GM21423 (cell line): ENCODE data around the gene CAPN3.
"Not testable (repeated sequence)": the region's sequence is repeated elsewhere in the genome, so short reads cannot be mapped to it uniquely, and the experiment has no call there.

Experiments used
- ATAC-seq: cut with Tn5 transposase; IDR thresholded peaks from one replicate; pipeline ENCODE4 v1.9.1; 2021; ENCODE audit warnings: mild to moderate bottlenecking, moderate library complexity; ENCODE audit not compliant: unreplicated experiment

Gene CAPN3

DNA sequence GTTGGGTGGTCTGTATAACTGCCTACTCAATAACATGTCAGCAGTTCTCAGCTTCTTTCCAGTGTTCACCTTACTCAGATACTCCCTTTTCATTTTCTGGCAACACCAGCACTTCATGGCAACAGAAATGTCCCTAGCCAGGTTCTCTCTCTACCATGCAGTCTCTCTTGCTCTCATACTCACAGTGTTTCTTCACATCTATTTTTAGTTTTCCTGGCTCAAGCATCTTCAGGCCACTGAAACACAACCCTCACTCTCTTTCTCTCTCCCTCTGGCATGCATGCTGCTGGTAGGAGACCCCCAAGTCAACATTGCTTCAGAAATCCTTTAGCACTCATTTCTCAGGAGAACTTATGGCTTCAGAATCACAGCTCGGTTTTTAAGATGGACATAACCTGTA, at the start of gene CAPN3:
Gene CAPN3 (plus strand): TSS at position 253 of the 400 bp plus-strand sequence. CDS start 305 bp downstream, outside the sequence.
- ATAC-seq: no peak

DNA sequence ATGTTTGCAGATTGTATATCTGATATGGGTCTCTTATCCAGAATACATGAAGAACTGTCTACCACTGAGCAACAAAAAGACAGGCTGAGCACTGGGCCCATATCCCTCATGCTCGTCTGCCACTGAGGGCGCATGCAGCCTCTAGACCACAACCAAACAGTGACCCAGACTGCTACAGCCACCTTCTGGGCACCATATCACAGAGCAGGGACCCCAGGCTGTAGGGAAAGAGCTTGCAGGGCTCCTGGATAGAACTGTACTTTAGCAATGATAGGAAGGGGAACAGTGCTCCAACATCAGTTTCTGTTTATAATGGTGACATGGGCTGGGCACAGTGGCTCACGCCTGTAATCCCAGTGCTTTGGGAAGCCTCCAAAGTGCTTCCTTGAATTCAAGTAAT, 45.8 kb upstream of the CAPN3 start:
- ATAC-seq: no peak

DNA sequence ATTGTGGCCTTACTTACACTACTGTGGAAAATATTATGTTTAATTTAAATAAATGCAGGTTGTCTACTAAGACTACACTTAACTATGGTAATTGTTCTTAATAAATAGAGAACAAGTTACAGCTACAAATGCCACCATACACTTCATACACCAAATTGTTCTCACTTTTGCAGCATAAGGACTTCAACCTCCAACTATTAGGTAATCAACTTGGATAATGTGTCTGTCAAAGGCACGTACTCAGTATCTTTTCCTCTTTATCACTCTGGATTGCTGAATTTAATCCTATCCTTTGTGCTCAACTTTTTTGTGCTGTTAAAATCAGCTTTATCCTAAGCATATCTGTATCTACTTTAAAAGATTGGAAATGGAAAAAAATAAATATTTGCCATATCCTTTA, 44.5 kb upstream of the CAPN3 start:
- ATAC-seq: no peak

DNA sequence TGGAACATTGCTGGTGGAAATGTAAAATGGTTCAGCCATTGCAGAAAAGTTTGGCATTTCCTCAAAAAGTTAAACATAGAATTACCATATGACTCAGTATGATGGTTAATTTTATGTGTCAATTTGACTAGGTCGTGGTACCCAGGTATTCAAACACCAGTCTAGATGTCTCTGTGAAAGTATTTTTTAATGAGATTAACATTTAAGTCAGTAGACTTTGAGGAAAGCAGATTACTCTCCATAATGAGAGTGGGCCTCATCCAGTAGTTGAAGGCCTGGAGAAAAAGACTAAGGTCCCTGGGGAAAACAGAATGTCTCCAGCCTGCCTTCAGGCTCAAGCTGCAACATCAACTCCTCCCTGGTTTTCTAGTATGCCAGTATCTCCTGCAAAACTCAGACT, 43.8 kb upstream of the CAPN3 start:
- ATAC-seq: no peak

- ATAC-seq: not testable (repeated sequence)
Observed at GRCh38 chr15:42316282-42316805, 43.0 kb upstream of the CAPN3 start.

DNA sequence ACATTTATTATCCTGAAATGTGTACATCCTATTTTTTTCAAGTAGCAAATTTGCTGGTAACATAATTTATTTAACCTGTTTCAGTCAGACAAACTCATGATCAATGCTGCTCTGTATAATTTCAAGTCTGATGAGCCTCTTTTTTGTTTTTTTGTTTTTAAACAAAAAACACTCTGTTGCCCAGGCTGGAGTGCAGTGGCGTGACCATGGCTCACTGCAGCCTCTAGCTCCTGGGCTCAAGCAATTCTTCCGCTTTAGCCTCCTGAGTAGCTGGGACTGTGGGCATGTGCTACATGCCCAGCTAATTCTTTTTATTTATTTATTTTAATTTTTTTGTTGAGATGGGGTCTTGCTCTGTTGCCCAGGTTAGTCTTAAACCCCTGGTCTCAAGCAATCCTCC, 40.1 kb upstream of the CAPN3 start:
- no peak for ATAC-seq

GRCh38 chr15:42324308-42324707, 35.0 kb upstream of the CAPN3 start:
- no peak for ATAC-seq

DNA sequence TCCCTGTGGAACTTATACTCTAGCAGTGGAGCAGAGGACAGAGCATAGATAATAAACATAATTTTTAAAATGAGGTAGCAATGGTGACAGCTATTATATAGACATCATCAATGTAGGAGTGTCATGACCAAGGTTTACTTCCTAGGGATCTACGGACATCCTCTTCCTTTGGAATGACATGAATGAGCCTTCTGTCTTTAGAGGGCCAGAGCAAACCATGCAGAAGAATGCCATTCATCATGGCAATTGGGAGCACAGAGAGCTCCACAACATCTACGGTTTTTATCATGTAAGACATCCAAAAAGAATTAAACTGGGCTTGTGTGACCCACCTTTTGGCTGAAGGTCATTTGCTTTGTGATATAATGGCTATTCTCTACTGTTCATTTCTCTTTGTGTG, 30.1 kb upstream of the CAPN3 start:
- no peak for ATAC-seq

- no peak for ATAC-seq
Observed at GRCh38 chr15:42329992-42330391, 29.3 kb upstream of the CAPN3 start.

- no peak for ATAC-seq
Observed at GRCh38 chr15:42331235-42331634, 28.1 kb upstream of the CAPN3 start.

DNA sequence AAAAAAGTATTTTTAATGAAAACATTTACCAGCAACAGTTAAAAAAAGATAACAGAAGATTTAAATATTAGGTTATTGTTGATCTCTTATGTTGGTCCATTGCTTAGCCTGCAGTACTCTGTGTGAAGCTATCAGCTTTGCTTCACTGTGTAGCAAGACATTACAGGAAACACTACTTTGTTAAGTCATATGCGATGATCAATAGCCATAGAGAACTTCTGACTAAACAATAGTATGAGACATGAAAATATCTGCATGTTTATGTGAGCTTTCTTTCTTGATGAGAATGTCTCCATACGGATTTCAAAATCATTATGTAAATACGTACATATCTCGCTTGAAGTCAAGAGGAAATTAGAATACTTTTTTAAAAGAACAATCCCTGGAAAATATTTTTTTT, 27.0 kb upstream of the CAPN3 start:
- no peak for ATAC-seq

DNA sequence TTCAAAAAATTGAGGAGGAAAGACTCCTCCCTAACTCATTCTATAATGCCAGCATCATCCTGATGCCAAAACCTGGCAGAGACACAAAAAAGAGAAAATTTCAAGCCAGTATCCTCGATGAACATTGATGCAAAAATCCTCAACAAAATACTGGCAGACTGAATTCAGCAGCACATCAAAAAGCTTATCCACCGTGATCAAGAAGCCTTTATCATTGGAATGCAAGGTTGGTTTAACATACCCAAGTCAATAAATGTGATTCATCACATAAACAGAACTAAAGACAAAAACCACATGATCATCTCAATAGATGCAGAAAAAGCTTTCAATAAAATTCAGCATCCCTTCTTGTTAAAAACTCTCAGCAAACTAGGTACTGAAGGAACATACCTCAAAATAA, 24.2 kb upstream of the CAPN3 start:
- ATAC-seq: no peak

GRCh38 chr15:42336650-42337049, 22.7 kb upstream of the CAPN3 start:
- ATAC-seq: not testable (repeated sequence)

- ATAC-seq: not testable (repeated sequence)
Observed at GRCh38 chr15:42337104-42337503, 22.2 kb upstream of the CAPN3 start.

DNA sequence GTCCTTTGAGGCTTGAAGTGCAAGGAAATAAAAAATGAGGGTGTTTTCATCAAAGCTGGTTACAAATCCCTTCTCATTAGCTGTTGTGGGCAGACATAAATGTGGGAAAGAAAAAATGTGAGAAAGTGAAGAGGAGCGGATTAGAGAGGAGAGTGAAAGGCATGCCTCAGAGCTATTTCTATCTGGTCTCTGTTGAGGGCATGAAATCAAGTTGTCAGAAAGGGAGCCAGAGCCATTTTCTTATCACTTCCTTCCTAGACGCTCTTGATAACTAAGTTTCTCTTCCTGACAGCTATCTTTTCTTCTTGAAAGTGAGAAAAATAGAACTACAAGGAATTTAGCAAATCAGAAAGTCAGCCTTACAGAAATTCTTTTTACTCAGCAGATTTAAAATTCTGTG, 20.8 kb upstream of the CAPN3 start:
- ATAC-seq: no peak

- ATAC-seq: no peak
Observed at GRCh38 chr15:42343596-42344232, 15.6 kb upstream of the CAPN3 start.

DNA sequence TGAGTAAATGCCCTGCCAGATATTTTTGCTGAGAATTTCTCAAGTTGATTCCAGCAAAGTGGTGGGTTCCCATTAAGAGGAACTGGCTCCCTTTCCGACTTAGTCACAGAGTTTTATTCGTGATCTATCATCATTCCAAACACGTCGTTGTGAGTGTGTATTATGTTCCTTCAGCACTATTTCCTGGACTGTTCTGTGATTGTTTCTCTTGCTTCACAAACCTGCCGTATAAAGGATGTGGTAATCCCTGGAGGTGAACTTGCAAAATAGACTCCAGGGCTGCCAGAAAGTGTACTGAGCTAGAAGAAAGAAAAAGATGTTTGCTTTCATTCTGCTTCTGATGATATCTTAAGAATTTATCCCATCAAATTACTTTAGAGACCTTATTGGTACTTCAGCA, 14.5 kb upstream of the CAPN3 start:
- ATAC-seq: no peak

- ATAC-seq: no peak
Observed at GRCh38 chr15:42345504-42345903, 13.8 kb upstream of the CAPN3 start.

DNA sequence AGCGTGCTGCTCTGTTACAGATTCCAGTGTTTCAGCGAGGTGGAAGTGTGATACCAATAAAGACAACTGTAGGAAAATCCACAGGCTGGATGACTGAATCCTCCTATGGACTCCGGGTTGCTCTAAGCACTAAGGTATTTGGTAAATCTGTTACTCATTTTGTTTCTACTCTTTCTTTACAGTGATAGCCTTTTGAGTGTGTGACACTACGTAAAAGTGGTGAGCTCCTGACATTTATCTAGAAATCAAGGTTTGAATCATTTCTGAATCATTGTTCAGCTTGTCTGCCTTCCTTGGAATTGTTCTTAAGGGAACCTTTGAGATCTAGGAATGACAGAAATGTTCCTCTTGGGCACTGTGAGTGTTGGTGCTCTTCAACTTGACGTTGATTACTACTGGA, 11.2 kb upstream of the CAPN3 start:
- ATAC-seq: no peak

GRCh38 chr15:42349186-42349585, 10.1 kb upstream of the CAPN3 start:
- no peak for ATAC-seq

DNA sequence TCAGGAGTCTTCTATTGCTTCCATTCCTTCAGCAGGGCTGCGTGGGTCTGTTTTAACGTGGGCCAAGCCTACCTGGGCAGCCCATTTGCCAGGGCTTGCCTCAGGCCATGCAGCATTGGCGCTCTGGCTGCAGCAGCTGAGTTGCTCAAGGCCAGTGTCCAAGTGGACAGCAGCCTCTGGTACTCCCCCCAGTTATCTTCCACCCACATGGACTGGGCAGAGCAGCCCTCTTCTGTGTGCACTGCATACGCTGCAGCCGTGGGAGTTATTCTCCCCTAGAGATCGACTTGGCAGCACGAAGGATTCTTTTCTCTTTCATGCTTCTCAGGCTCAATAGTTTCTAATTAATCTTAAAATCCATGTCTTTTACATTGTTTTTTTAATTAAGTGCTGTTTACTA, 6.9 kb upstream of the CAPN3 start:
- ATAC-seq: no peak

DNA sequence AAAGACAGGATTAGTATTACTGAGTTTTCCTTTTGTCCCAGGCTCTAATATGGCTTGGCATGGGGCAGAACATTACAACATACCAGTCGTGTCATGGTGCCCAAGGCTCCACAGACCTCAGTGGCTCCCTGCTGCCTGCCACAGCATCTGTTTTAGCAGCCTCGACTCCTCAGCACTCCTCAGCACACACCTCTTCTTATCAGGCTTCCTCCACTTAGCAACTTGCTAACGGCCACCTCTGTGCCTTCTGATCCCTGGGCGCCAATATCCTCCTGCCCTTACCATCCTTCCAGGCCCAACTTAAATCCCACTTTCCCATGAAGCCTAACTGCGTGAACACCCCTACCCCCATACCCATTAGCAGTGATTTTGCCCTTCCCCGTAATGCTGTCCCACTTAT, 6.2 kb upstream of the CAPN3 start:
- no peak for ATAC-seq

DNA sequence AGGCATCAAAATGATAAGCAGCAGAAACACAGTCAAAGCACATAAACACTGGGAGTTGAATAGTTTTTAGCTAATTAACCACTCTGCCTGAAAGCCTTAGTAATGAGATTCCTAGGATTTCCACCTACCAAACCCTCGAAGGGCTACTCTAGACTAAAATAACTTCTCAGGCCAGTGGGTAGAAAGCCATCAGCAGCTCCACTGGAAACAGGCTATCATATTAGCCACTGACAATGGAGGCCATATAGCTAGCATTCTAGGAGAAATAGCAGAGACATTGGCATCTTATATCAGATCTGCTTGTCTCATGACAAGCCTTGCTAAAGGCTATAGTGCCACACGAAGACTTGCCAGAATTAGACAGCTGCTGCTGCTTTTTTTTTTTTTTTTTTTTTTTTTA, 4.5 kb upstream of the CAPN3 start:
- ATAC-seq: no peak
